SU-DHL-6 (cell line): ENCODE data around the gene HIVEP3.

Experiments
- CTCF ChIP-seq: fragments of 200-600 bp; sonication (generic); IDR thresholded peaks from one replicate; pipeline ENCODE4 v1.5.1; 2017; ENCODE audit warnings: antibody characterized with exemption, mild to moderate bottlenecking, low read length, moderate library complexity; ENCODE audit not compliant: insufficient read depth, poor library complexity, severe bottlenecking
- EZH2phosphoT487 ChIP-seq: fragments of 200-600 bp; sonication (generic), shearing (Covaris generic); conservative IDR thresholded peaks from 2 replicates; pipeline ENCODE4 v1.6.1; 2018; ENCODE audit warnings: mild to moderate bottlenecking, antibody characterized with exemption, low read length, moderate library complexity, mixed read lengths

- TF ChIP-seq CTCF (no peak), EZH2phosphoT487 (no peak)
Observed at GRCh38 chr1:41655632-41656031, 263.1 kb downstream of the HIVEP3 start.
